ENCODE data around the gene SH3BGRL3.

DNA sequence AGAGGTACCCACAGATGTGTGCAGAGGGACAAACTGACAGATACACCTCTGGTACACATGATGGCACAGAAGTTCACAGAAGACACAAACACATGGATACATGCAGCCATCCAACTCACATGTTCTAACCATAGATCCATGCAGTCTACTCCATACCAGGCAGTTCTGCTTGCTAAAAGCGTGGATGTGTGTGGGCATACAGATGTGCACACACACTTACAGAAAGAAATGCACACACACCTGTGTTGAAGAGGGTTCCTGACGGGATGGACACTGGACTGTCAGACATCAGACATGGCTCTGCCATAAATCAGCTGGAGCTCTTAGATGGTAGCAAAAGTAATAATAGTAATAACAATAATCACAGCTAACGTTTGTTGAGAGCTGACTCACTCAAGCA is 44.7 kb downstream of the SH3BGRL3 start:
- TF ChIP-seq ZFX (IDR thresholded peaks at IDR 0.05; ENCODE audit: borderline replicate concordance), result no peak
- TF ChIP-seq, protein P1, sequence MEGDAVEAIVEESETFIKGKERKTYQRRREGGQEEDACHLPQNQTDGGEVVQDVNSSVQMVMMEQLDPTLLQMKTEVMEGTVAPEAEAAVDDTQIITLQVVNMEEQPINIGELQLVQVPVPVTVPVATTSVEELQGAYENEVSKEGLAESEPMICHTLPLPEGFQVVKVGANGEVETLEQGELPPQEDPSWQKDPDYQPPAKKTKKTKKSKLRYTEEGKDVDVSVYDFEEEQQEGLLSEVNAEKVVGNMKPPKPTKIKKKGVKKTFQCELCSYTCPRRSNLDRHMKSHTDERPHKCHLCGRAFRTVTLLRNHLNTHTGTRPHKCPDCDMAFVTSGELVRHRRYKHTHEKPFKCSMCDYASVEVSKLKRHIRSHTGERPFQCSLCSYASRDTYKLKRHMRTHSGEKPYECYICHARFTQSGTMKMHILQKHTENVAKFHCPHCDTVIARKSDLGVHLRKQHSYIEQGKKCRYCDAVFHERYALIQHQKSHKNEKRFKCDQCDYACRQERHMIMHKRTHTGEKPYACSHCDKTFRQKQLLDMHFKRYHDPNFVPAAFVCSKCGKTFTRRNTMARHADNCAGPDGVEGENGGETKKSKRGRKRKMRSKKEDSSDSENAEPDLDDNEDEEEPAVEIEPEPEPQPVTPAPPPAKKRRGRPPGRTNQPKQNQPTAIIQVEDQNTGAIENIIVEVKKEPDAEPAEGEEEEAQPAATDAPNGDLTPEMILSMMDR (IDR thresholded peaks at IDR 0.05), result no peak

Measured in 22Rv1 (cell line).